Measurements from ENCODE around the gene SEMG1.

The SEMG1 gene

DNA sequence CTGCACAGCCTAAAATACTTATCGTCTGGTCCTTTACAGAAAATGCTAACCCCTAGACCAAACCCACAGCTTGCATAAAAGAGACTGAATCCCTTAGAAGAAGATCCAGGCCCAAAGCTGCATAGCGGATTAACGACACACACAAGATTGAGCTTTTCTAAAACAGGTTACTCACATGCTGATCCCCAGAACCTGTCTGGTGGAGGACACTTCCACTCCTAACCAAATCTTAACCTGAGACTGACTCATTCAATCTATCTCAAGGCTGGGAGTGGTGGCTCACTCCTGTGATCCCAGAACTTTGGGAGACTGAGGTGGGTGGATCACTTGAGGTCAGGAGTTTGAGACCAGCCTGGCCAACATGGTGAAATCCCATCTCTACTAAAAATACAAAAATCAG is 50.3 kb downstream of the SEMG1 start:
- TF ChIP-seq CTCF (IDR thresholded peaks at IDR 0.05), result no peak
- Histone ChIP-seq H3K27ac (no peak overlapping the region), H3K4me3 (no peak overlapping the region)
- no peak for DNase-seq (ENCODE audit: low spot score)

- TF ChIP-seq CTCF (IDR thresholded peaks at IDR 0.05), result no peak
- no peak for DNase-seq (ENCODE audit: low spot score)
Observed at GRCh38 chr20:45257711-45258110, 50.9 kb downstream of the SEMG1 start.

DNA sequence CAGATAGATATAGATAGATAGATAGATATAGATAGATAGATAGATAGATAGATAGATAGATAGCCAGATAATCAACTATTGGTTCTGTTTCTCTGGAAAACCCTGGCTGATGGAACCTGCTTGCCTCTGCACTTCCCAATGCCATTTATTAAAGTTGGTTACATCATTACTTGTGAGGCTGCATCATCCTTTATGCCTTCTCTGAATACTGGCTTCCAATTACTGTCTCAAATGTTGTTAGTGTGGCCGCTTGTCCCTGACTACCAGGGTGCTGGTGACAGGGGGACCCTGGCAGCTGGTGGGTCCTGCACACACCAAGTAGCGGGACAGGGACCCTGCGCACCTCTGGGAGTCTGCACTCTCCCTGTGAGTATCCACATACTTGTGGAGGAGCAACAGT is 51.4 kb downstream of the SEMG1 start:
- no peak overlapping the region for H3K27ac ChIP-seq
- no peak overlapping the region for H3K4me3 ChIP-seq
- no peak for TF ChIP-seq CTCF (IDR thresholded peaks at IDR 0.05)
- DNase-seq (ENCODE audit: low spot score), result no peak

More at GRCh38 chr20:45257711-45258110, 50.9 kb downstream of the SEMG1 start:
- Histone ChIP-seq H3K27ac (no peak overlapping the region), H3K4me3 (no peak overlapping the region)

GRCh38 chr20:45258664-45259063 is 51.8 kb downstream of the SEMG1 start:
- TF ChIP-seq CTCF (IDR thresholded peaks at IDR 0.05), result no peak
- Histone ChIP-seq H3K27ac (no peak overlapping the region), H3K4me3 (no peak overlapping the region)
- no peak for DNase-seq (ENCODE audit: low spot score)
